GM12873 (cell line): ENCODE measurements around the gene EIF4A3.
A peak's percentile ranks its signal among the peaks of the same experiment; 100 is the strongest.

Experiments
- TF ChIP-seq, protein P1 (sequence below): IDR thresholded peaks from 2 replicates; pipeline ENCODE4 v1.5.1; 2012; ENCODE audit warnings: low read depth, mild to moderate bottlenecking, moderate library complexity, low read length, control low read depth; ENCODE audit not compliant: insufficient read depth; ENCODE audit errors: missing control alignments

EIF4A3 gene

DNA sequence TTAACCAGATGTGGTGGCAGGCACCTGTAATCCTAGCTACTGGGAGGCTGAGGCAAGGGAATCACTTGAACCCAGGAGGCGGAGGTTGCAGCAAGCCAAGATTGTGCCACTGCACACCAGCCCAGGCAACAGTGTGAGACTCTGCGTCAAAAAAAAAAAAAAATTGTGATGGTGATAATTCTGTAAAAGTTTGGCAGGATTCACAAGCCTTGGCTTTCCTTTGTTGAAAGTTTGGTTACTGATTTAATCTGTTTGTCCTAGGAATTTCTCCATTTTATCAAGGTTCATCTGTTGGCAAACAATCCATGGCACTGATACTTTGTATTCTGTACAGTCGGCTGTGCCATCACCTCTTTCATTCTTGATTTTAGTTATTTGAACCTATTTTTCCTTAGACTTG, 15.9 kb downstream of the EIF4A3 start:
- TF ChIP-seq, protein P1, sequence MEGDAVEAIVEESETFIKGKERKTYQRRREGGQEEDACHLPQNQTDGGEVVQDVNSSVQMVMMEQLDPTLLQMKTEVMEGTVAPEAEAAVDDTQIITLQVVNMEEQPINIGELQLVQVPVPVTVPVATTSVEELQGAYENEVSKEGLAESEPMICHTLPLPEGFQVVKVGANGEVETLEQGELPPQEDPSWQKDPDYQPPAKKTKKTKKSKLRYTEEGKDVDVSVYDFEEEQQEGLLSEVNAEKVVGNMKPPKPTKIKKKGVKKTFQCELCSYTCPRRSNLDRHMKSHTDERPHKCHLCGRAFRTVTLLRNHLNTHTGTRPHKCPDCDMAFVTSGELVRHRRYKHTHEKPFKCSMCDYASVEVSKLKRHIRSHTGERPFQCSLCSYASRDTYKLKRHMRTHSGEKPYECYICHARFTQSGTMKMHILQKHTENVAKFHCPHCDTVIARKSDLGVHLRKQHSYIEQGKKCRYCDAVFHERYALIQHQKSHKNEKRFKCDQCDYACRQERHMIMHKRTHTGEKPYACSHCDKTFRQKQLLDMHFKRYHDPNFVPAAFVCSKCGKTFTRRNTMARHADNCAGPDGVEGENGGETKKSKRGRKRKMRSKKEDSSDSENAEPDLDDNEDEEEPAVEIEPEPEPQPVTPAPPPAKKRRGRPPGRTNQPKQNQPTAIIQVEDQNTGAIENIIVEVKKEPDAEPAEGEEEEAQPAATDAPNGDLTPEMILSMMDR: no peak

DNA sequence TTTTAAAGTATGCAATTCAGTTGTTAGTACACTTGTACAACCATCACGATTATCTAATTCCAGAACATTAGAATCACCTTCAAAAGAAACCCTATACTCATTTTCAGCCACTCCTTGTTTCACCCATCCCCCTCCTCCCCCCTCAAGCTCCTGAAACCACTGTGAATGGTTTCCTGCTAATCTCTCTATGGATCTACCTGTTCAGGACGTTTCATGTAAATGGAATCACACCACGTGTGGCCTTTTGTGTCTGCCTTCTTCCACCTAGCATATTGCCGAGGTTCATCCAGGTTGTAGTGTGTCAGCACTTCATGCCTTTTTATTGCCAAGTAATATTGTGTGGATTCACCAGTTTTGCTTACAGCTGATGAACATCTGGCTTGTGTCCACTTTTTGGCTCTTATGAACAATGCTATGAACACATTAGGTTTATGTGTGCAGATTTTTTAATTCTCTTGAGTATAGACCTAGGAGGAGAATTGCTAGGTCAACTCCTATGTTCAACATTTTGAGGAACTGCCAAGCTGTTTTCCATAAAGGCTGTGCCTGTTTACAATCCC, 17.8 kb downstream of the EIF4A3 start:
- TF ChIP-seq, protein P1: no peak

DNA sequence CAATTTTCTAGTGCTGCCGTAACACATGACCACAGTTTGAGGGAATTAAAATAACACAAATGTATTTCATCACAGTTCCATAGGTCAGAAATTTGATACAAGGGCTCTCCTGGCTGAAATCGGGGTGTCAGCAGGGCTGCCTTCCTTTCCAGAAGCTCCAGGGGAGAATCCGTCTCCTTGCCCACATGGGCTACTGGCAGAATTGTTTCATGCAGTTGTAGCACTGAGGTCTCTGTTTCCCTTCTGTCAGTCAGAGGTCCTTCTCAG, 20.5 kb downstream of the EIF4A3 start:
- TF ChIP-seq, protein P1: no peak

DNA sequence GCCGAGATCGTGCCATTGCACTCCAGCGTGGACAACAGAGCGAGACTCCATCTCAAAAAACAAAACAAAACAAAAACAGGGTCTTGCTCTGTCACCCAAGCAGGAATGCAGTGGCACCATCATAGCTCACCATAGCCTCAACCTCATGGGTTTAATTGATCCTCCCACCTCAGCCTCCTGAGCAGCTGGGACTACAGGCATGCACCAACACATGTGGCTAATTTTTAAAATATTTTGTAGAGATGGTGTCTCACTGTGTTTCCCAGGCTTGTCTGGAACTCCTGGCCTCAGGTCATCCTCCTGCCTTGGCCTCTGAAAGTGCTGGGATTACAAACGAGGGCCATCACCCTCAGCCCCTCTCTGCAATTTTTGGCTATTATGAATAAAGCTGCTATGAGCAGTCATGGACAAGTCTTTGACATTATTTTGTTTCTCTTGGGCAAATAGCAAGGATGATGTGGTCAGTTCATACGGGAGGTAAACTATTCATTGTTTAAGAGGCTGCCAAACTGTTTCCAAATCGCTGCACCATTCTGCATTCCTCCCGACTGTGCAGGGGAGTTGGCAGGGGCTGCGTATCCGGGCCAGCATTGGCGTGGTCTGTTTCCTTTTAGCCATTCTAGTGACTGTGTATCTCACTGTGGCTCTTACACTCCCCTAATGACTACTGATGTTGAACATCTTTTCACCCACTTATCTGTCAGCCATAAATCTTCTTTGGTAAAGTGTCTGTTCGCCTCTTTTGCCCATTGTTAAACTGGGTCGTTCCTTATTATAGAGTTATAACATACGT, 21.1 kb downstream of the EIF4A3 start:
- TF ChIP-seq, protein P1: no peak

DNA sequence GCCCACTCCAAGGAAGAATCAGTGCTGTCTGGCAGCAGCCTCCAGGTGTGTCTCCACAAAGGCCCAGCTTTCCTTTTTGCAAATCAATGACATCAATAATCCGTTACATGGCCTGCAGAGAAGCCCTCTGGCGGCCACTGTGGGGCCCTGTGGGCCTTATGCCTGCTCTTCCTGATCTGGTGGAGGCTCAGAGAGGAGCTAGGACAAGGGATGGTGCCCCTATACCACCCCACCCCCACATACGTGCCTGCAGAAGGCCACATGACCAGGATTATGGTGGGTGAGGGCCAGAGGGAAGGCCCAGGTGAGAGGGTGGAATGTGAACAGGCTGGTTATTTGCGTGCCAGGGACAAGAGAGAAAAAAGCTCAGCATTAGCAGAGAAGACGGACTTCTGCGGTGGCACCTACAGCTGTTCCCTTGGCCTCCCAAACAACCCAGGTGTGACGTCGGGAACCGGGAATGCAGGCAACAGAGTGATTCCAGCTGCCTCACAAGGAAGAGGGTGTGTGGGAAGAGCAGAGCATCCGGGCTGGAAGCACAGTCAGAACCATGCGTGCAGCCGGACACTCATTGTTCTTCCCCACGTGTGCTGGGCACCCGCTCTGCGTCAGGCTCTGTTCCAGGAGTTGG, 22.5 kb downstream of the EIF4A3 start:
- TF ChIP-seq, protein P1: peak; percentile 51

DNA sequence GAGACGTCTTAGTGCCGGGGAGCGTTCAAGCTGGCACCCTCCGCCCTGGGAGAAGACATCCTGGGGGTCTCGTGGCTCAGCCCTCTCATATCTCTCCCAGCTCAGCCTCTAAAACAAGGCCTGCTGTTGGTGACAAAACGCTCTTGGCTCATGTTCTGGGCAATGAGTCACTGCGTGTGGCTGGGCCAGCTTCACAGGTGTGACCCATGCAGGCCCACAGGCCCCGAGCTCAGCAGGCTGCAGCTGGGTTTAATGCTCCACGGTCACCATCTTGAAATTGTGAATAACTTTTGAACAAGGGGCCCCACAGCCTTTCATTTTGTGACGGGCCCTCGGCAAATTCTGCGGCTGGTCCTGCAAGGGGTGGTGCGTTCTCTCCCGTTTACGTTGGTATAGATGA, 23.1 kb downstream of the EIF4A3 start:
- TF ChIP-seq, protein P1: no peak

- TF ChIP-seq, protein P1: no peak
Measured at GRCh38 chr17:80122926-80123505, 23.9 kb downstream of the EIF4A3 start.
